T-cell (primary cell): ENCODE measurements around the gene EFCC1. TPM values are rescaled to one million over a fixed set of nuclear protein-coding genes. Genes with fewer than 3 reads are reported as not detected.

ENCODE experiments used
- ATAC-seq, 4 experiments: fragments of 200-7000 bp in 3 of 4; fragments of 150-1000 bp in 1 of 4; cut with Tn5 transposase; replicated peaks in 1 of 4; 1 replicate in 3 of 4; 2 replicates in 1 of 4; pipeline ENCODE4 v1.10.0; 2021; ENCODE audit warnings: moderate library complexity in 3 of 4, mild to moderate bottlenecking in 2 of 4, moderate number of reproducible peaks in 1 of 4
- CTCF ChIA-PET, 2 donors: fragments of 300-600 bp; sonication (Branson Sonifier 250); formaldehyde crosslinking; loops; one replicate each; lab custom pipeline; 2022; ENCODE audit warnings: antibody characterized with exemption in 2 of 2; lab: Charles Lee
- POLR2A ChIA-PET, 2 donors: fragments of 300-600 bp; sonication (Branson Sonifier 250); formaldehyde crosslinking; loops; one replicate each; lab custom pipeline; 2022; ENCODE audit warnings: antibody characterized with exemption in 2 of 2; lab: Charles Lee
- DNase-seq, 35 experiments: peaks; one replicate each; pipeline versions ENCODE4 v3.0.0 to v3.0.0-alpha.2; 2013 to 2023
- H3K27ac ChIP-seq: one replicate; pipeline ENCODE4 v1.5.1; 2013; ENCODE audit warnings: low read length
- H3K27me3 ChIP-seq, 2 experiments: replicated peaks in 1 of 2; 1 replicate in 1 of 2; 2 replicates in 1 of 2; pipeline versions ENCODE4 v1.6.1 to v1.7.0; 2013; ENCODE audit warnings: low read length in 1 of 2, mixed read lengths in 1 of 2; ENCODE audit not compliant: control insufficient read depth in 2 of 2, insufficient read depth in 2 of 2; ENCODE audit errors: extremely low read depth in 1 of 2
- H3K36me3 ChIP-seq, 2 donors: 1 replicate in 1 of 2; 2 replicates in 1 of 2; pipeline versions ENCODE4 v1.6.1 to v1.7.0; 2013; ENCODE audit warnings: low read length in 1 of 2; ENCODE audit not compliant: control insufficient read depth in 2 of 2, insufficient read depth in 1 of 2; ENCODE audit errors: extremely low read depth in 1 of 2
- H3K4me1 ChIP-seq, 2 experiments: 1 replicate in 1 of 2; 2 replicates in 1 of 2; pipeline versions ENCODE4 v1.6.1 to v1.7.0; 2013; ENCODE audit warnings: low read length in 2 of 2, mixed read lengths in 1 of 2; ENCODE audit not compliant: insufficient read depth in 2 of 2, control insufficient read depth in 1 of 2; ENCODE audit errors: extremely low read depth in 1 of 2
- H3K4me3 ChIP-seq, 2 donors: 1 replicate in 1 of 2; 2 replicates in 1 of 2; pipeline versions ENCODE4 v1.5.1 to v1.7.0; 2013; ENCODE audit warnings: mild to moderate bottlenecking in 2 of 2, low read length in 1 of 2, moderate library complexity in 1 of 2; ENCODE audit not compliant: control insufficient read depth in 1 of 2; ENCODE audit errors: extremely low read depth in 1 of 2
- H3K9me3 ChIP-seq: 2 replicates; pipeline ENCODE4 v1.7.0; 2013
- H3K27ac Mint-ChIP-seq, 2 donors: one replicate each; pipeline ENCODE4 v1.8.0; 2020 to 2021; ENCODE audit warnings: mild to moderate bottlenecking in 2 of 2, mixed read lengths in 2 of 2
- H3K27me3 Mint-ChIP-seq, 2 donors: one replicate each; pipeline ENCODE4 v1.8.0; 2021 to 2022; ENCODE audit warnings: mixed read lengths in 2 of 2
- H3K36me3 Mint-ChIP-seq: one replicate; pipeline ENCODE4 v1.8.0; 2021; ENCODE audit warnings: mixed read lengths
- H3K4me1 Mint-ChIP-seq, 3 donors: one replicate each; pipeline ENCODE4 v1.8.0; 2020 to 2022; ENCODE audit warnings: mixed read lengths in 3 of 3, mild to moderate bottlenecking in 1 of 3
- H3K4me3 Mint-ChIP-seq, 3 donors: one replicate each; pipeline ENCODE4 v1.8.0; 2020 to 2022; ENCODE audit warnings: mild to moderate bottlenecking in 3 of 3, mixed read lengths in 3 of 3, moderate library complexity in 3 of 3
- H3K9me3 Mint-ChIP-seq, 3 donors: one replicate each; pipeline ENCODE4 v1.8.0; 2020 to 2022; ENCODE audit warnings: mixed read lengths in 3 of 3
- WGBS: methylation state at CpG from one replicate; pipeline ENCODE4 v1.1.5; 2013; ENCODE audit warnings: missing lambda C conversion rate; ENCODE audit not compliant: insufficient coverage; 5-methylcytosine and 5-hydroxymethylcytosine counted together
- total RNA-seq, 35 experiments: library from RNA in 6 of 35; stranded (reverse) in 6 of 35; fragments of 120-200 nt in 1 of 35; gene quantifications; one replicate each; pipeline versions ENCODE4 v1.2.1 to v1.2.4 and lab custom pipeline; 2013 to 2026

EFCC1 gene
- total RNA-seq, 5 donors from 2014 or later (not counting 1 experiment from before 2014, with no cell fraction given), result 0.20 to 0.43 (median 0.30) TPM

- H3K36me3 ChIP-seq, result no peaks in the 10 kb centered on the region
- peaks cover 9 to 19% of the 10 kb centered on the region in 2 experiments for H3K4me1 ChIP-seq
- Mint-ChIP-seq H3K27ac (no peak overlapping the region), H3K9me3 (no peaks in the 10 kb centered on the region), H3K4me1 (peaks cover 14 to 25% (median 15%) of the 10 kb centered on the region in 3 donors), H3K4me3 (no peak overlapping the region), H3K36me3 (no peaks in the 10 kb centered on the region), H3K27me3 (no peaks in the 10 kb centered on the region)
- ATAC-seq (no peak), DNase-seq (no peak)
- POLR2A ChIA-PET, result interaction anchor here in 1 of 2 donors (0.5 kb wide), 1 partner anchor 250 kb away, joined by 4 read pairs; no protein-coding TSS in a partner anchor
- 89% methylated on average over 11 of the region's 14 CpGs for WGBS
- no peak overlapping the region for H3K4me3 ChIP-seq
- CTCF ChIA-PET, result no interaction called here
- no peaks in the 10 kb centered on the region for H3K9me3 ChIP-seq
- no peaks in the 10 kb centered on the region for H3K27me3 ChIP-seq
- no peak overlapping the region for H3K27ac ChIP-seq
Observed at GRCh38 chr3:129032716-129033115, 31.6 kb downstream of the EFCC1 start.

GRCh38 chr3:129033151-129033550, 32.0 kb downstream of the EFCC1 start:
- Mint-ChIP-seq H3K4me1 (peaks cover 14 to 25% (median 15%) of the 10 kb centered on the region in 3 donors), H3K27ac (no peak overlapping the region), H3K27me3 (no peaks in the 10 kb centered on the region), H3K36me3 (no peaks in the 10 kb centered on the region), H3K9me3 (no peaks in the 10 kb centered on the region), H3K4me3 (no peak overlapping the region)
- no peaks in the 10 kb centered on the region for H3K27me3 ChIP-seq
- ChIA-PET POLR2A (interaction anchor here in 1 of 2 donors (0.5 kb wide), 1 partner anchor 249 kb away, joined by 4 read pairs; no protein-coding TSS in a partner anchor), CTCF (no interaction called here)
- no peaks in the 10 kb centered on the region for H3K9me3 ChIP-seq
- no peak overlapping the region for H3K4me3 ChIP-seq
- no peak overlapping the region for H3K27ac ChIP-seq
- ATAC-seq (no peak), DNase-seq (no peak)
- H3K36me3 ChIP-seq, result no peaks in the 10 kb centered on the region
- H3K4me1 ChIP-seq, result peaks cover 9 to 18% of the 10 kb centered on the region in 2 experiments
- WGBS, result 90% methylated on average over 5 of the region's 7 CpGs

GRCh38 chr3:129033633-129034321, 32.7 kb downstream of the EFCC1 start:
- Histone ChIP-seq H3K36me3 (no peaks in the 10 kb centered on the region), H3K27ac (no peak overlapping the region), H3K9me3 (no peaks in the 10 kb centered on the region), H3K4me1 (peaks cover 9 to 18% of the 10 kb centered on the region in 2 experiments), H3K27me3 (peaks cover 0 to 5% of the 10 kb centered on the region in 2 experiments), H3K4me3 (no peak overlapping the region)
- Mint-ChIP-seq H3K4me1 (peaks cover 14 to 25% (median 15%) of the 10 kb centered on the region in 3 donors), H3K27me3 (no peaks in the 10 kb centered on the region), H3K9me3 (no peaks in the 10 kb centered on the region), H3K27ac (no peak overlapping the region), H3K36me3 (no peaks in the 10 kb centered on the region), H3K4me3 (no peak overlapping the region)
- WGBS, result 85% methylated on average over 12 of the region's 12 CpGs
- POLR2A ChIA-PET, result no interaction called here
- no peak for DNase-seq
- no peak for ATAC-seq
- CTCF ChIA-PET, result no interaction called here

- WGBS, result 94% methylated on average over 3 of the region's 6 CpGs
- ATAC-seq (peak in 1 of 4 experiments; percentile 49), DNase-seq (peak in 1 of 35 experiments; percentile 18)
- POLR2A ChIA-PET, result no interaction called here
- Mint-ChIP-seq H3K27ac (no peak overlapping the region), H3K36me3 (no peaks in the 10 kb centered on the region), H3K4me1 (peaks cover 17 to 25% (median 19%) of the 10 kb centered on the region in 3 donors), H3K27me3 (peaks cover under 1 to 5% of the 10 kb centered on the region in 2 donors), H3K9me3 (no peaks in the 10 kb centered on the region), H3K4me3 (no peak overlapping the region)
- CTCF ChIA-PET, result no interaction called here
- Histone ChIP-seq H3K27ac (no peak overlapping the region), H3K9me3 (no peaks in the 10 kb centered on the region), H3K27me3 (peaks cover 0 to 14% of the 10 kb centered on the region in 2 experiments), H3K4me1 (peaks cover 9 to 23% of the 10 kb centered on the region in 2 experiments), H3K36me3 (no peaks in the 10 kb centered on the region), H3K4me3 (no peak overlapping the region)
Observed at GRCh38 chr3:129034642-129035041, 33.5 kb downstream of the EFCC1 start.

GRCh38 chr3:129035360-129036221, 34.5 kb downstream of the EFCC1 start:
- Histone ChIP-seq H3K4me1 (peaks cover 9 to 25% of the 10 kb centered on the region in 2 experiments), H3K27me3 (peaks cover 0 to 22% of the 10 kb centered on the region in 2 experiments), H3K4me3 (peak overlapping the region in 1 of 2 donors; percentile 11), H3K27ac (no peak overlapping the region), H3K36me3 (no peaks in the 10 kb centered on the region), H3K9me3 (no peaks in the 10 kb centered on the region)
- CTCF ChIA-PET, result no interaction called here
- POLR2A ChIA-PET, result no interaction called here
- 87% methylated on average over 3 of the region's 11 CpGs for WGBS
- Mint-ChIP-seq H3K4me1 (peaks cover 19 to 31% (median 21%) of the 10 kb centered on the region in 3 donors), H3K4me3 (no peak overlapping the region), H3K36me3 (no peaks in the 10 kb centered on the region), H3K27ac (peak overlapping the region; percentile 61 to 67), H3K9me3 (no peaks in the 10 kb centered on the region), H3K27me3 (peaks cover 6 to 11% of the 10 kb centered on the region in 2 donors)
- peak in 1 of 35 experiments; percentile 7 for DNase-seq
- ATAC-seq, result peak in 3 of 4 experiments; percentile 50 to 66 (median 61)
